Endothelial cell of umbilical vein (primary cell): ENCODE data around the gene HK3.

Source experiments
- CTCF ChIP-seq, 2 donors: IDR thresholded peaks; 1 replicate in 1 of 2; 2 replicates in 1 of 2; pipeline ENCODE4 v1.5.1; 2011; ENCODE audit warnings: low read length in 2 of 2, mild to moderate bottlenecking in 2 of 2, moderate library complexity in 2 of 2, control low read depth in 1 of 2, inconsistent platforms in 1 of 2, low read depth in 1 of 2; ENCODE audit not compliant: insufficient read depth in 1 of 2; ENCODE audit errors: extremely low read depth in 1 of 2
- EZH2 ChIP-seq: IDR thresholded peaks from 2 replicates; pipeline ENCODE4 v1.6.1; 2012; ENCODE audit warnings: borderline replicate concordance, low read depth, mild to moderate bottlenecking, moderate library complexity, low read length, inconsistent platforms; ENCODE audit not compliant: severe bottlenecking
- FOS ChIP-seq: IDR thresholded peaks from 2 replicates; pipeline ENCODE4 v1.6.1; 2011; ENCODE audit warnings: mild to moderate bottlenecking, low read length, moderate library complexity, borderline replicate concordance; ENCODE audit not compliant: insufficient read depth
- JUN ChIP-seq: IDR thresholded peaks from 2 replicates; pipeline ENCODE4 v1.6.1; 2011; ENCODE audit warnings: borderline replicate concordance, low read depth; ENCODE audit not compliant: insufficient read length, insufficient read depth
- POLR2A ChIP-seq: IDR thresholded peaks from 2 replicates; pipeline ENCODE4 v1.6.1; 2012; ENCODE audit warnings: low read depth, mild to moderate bottlenecking, control low read depth, low read length
- POLR2AphosphoS5 ChIP-seq: IDR thresholded peaks from 2 replicates; pipeline ENCODE4 v1.6.1; 2012; ENCODE audit warnings: low read depth, mild to moderate bottlenecking, control low read depth, low read length, moderate library complexity; ENCODE audit not compliant: insufficient read depth
- TF ChIP-seq, protein P1 (sequence below): IDR thresholded peaks from 2 replicates; pipeline ENCODE4 v1.6.1; 2011; ENCODE audit not compliant: insufficient read depth, insufficient read length

- TF ChIP-seq CTCF (IDR thresholded peaks at IDR 0.05; ENCODE audit: extremely low read depth in 1 of 2, insufficient read depth in 1 of 2, low read depth in 1 of 2, low read length in 2 of 2) (no peak), EZH2 (no peak), POLR2AphosphoS5 (no peak), JUN (no peak), POLR2A (no peak), FOS (no peak)
- TF ChIP-seq, protein P1, sequence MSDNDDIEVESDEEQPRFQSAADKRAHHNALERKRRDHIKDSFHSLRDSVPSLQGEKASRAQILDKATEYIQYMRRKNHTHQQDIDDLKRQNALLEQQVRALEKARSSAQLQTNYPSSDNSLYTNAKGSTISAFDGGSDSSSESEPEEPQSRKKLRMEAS = no peak
Observed at GRCh38 chr5:176851871-176852658, 47.1 kb downstream of the HK3 start.
